Measurements from ENCODE around the gene RPL18.
"Not testable (repeated sequence)": the region's sequence is repeated elsewhere in the genome, so short reads cannot be mapped to it uniquely, and the experiment has no call there.

Gene RPL18

GRCh38 chr19:48611872-48612271 is 7.1 kb downstream of the RPL18 start:
- DNase-seq, result no peak

GRCh38 chr19:48609571-48610108 is 9.3 kb downstream of the RPL18 start:
- DNase-seq, result no peak

- DNase-seq, result peak; percentile 69
Observed at GRCh38 chr19:48608798-48609263, 10.1 kb downstream of the RPL18 start.

GRCh38 chr19:48607359-48607755 is 11.6 kb downstream of the RPL18 start:
- no peak for DNase-seq

- DNase-seq, result no peak
Observed at GRCh38 chr19:48606463-48607358, 12.3 kb downstream of the RPL18 start, which contains the start of gene SPACA4. Gene SPACA4, plus strand, starts transcription at chr19:48606742. Its CDS starts 237 bp downstream, at chr19:48606979.

GRCh38 chr19:48603850-48604249 is 15.1 kb downstream of the RPL18 start:
- no peak for DNase-seq

- DNase-seq, result no peak
Observed at GRCh38 chr19:48603449-48603848, 15.5 kb downstream of the RPL18 start.

GRCh38 chr19:48603001-48603400 is 16.0 kb downstream of the RPL18 start:
- no peak for DNase-seq

- DNase-seq, result no peak
Observed at GRCh38 chr19:48600679-48601417, 18.1 kb downstream of the RPL18 start.

GRCh38 chr19:48598996-48599700 is 19.8 kb downstream of the RPL18 start:
- DNase-seq, result no peak

- DNase-seq, result peak; percentile 36
Observed at GRCh38 chr19:48596679-48597465, 22.1 kb downstream of the RPL18 start.

GRCh38 chr19:48596237-48596636 is 22.7 kb downstream of the RPL18 start:
- DNase-seq, result no peak

GRCh38 chr19:48595833-48596232 is 23.1 kb downstream of the RPL18 start:
- DNase-seq, result no peak

GRCh38 chr19:48595171-48595570 is 23.8 kb downstream of the RPL18 start:
- no peak for DNase-seq

- no peak for DNase-seq
Observed at GRCh38 chr19:48591021-48591420, 28.0 kb downstream of the RPL18 start.

GRCh38 chr19:48588670-48589401 is 30.1 kb downstream of the RPL18 start:
- peak; percentile 80 for DNase-seq

- DNase-seq, result no peak
Observed at GRCh38 chr19:48587387-48587786, 31.6 kb downstream of the RPL18 start.

GRCh38 chr19:48582168-48582567 is 36.8 kb downstream of the RPL18 start:
- no peak for DNase-seq

GRCh38 chr19:48578891-48579290 is 40.1 kb downstream of the RPL18 start:
- DNase-seq, result no peak

GRCh38 chr19:48577908-48578307 is 41.1 kb downstream of the RPL18 start:
- DNase-seq, result not testable (repeated sequence)

- DNase-seq, result no peak
Observed at GRCh38 chr19:48575931-48576622, 42.9 kb downstream of the RPL18 start.

Measured in CD4-positive, alpha-beta T cell treated with Interferon gamma for 1 hour (primary cell).